ENCODE measurements around the gene MRC2. TPM values are rescaled to one million over a fixed set of nuclear protein-coding genes. Genes with fewer than 3 reads are reported as not detected.

Gene MRC2
- polyA plus RNA-seq, 3 donors, result 0.04 TPM; not detected in 2

GRCh38 chr17:62658136-62658920 is 30.9 kb downstream of the MRC2 start:
- Mint-ChIP-seq H3K36me3 (no peaks in the 10 kb centered on the region), H3K4me1 (peaks cover 17% of the 10 kb centered on the region), H3K4me3 (peak overlapping the region; percentile 17 to 35), H3K27me3 (ENCODE audit: low read depth in 3 of 3) (peaks cover 6 to 13% (median 8%) of the 10 kb centered on the region in 3 donors), H3K27ac (no peak overlapping the region), H3K9me3 (peaks cover 6 to 14% (median 9%) of the 10 kb centered on the region in 7 donors)
- H3K9ac ChIP-seq (ENCODE audit: insufficient read depth, low read length, poor library complexity, severe bottlenecking), result no peak overlapping the region
- H2AFZ ChIP-seq (ENCODE audit: insufficient read depth, low read depth, low read length, poor library complexity, severe bottlenecking), result no peak overlapping the region
- no peak overlapping the region for H3K4me2 ChIP-seq (replicated peaks; ENCODE audit: extremely low read depth, low read length, poor library complexity, severe bottlenecking)
- no peak overlapping the region for H3K27ac ChIP-seq (ENCODE audit: low read depth in 1 of 2, low read length in 2 of 2)
- 97% methylated on average over 7 of the region's 15 CpGs for WGBS (ENCODE audit: insufficient coverage)
- H3K4me1 ChIP-seq (ENCODE audit: control insufficient read depth in 1 of 2, insufficient read depth in 2 of 2, low read length in 2 of 2), result peaks cover 11 to 12% of the 10 kb centered on the region in 2 donors
- no peaks in the 10 kb centered on the region for H3K79me2 ChIP-seq (ENCODE audit: insufficient read depth, low read length)
- TF ChIP-seq CTCF (IDR thresholded peaks at IDR 0.05), result no peak
- intact Hi-C loops (cut with micrococcal nuclease), result no loop called here
- DNase-seq, result no peak
- H3K9me3 ChIP-seq (replicated peaks in 1 of 2; ENCODE audit: control insufficient read depth in 1 of 2, insufficient read depth in 1 of 2, low read length in 2 of 2), result no peaks in the 10 kb centered on the region
- no peak overlapping the region for H3K4me3 ChIP-seq (replicated peaks in 1 of 3; ENCODE audit: low read depth in 2 of 3, low read length in 3 of 3)
- no peaks in the 10 kb centered on the region for H4K20me1 ChIP-seq (ENCODE audit: insufficient read depth, low read length)
- H3K27me3 ChIP-seq (ENCODE audit: control insufficient read depth in 2 of 2, insufficient read depth in 2 of 2, low read length in 2 of 2), result peaks cover 0 to 8% of the 10 kb centered on the region in 2 donors
- H3K36me3 ChIP-seq (replicated peaks in 1 of 2; ENCODE audit: control insufficient read depth in 1 of 2, insufficient read depth in 2 of 2, low read length in 2 of 2), result no peaks in the 10 kb centered on the region

- DNase-seq, result no peak
- WGBS (ENCODE audit: insufficient coverage), result 85% methylated on average over 1 of the region's 2 CpGs
- H3K9me3 Mint-ChIP-seq, result peaks cover 6 to 14% (median 9%) of the 10 kb centered on the region in 7 donors
- Histone ChIP-seq H2AFZ (ENCODE audit: insufficient read depth, low read depth, low read length, poor library complexity, severe bottlenecking) (no peak overlapping the region), H3K9ac (ENCODE audit: insufficient read depth, low read length, poor library complexity, severe bottlenecking) (no peak overlapping the region), H3K36me3 (replicated peaks in 1 of 2; ENCODE audit: control insufficient read depth in 1 of 2, insufficient read depth in 2 of 2, low read length in 2 of 2) (no peaks in the 10 kb centered on the region), H3K79me2 (ENCODE audit: insufficient read depth, low read length) (no peaks in the 10 kb centered on the region), H4K20me1 (ENCODE audit: insufficient read depth, low read length) (no peaks in the 10 kb centered on the region), H3K4me2 (replicated peaks; ENCODE audit: extremely low read depth, low read length, poor library complexity, severe bottlenecking) (no peak overlapping the region), H3K27ac (ENCODE audit: low read depth in 1 of 2, low read length in 2 of 2) (no peak overlapping the region), H3K9me3 (replicated peaks in 1 of 2; ENCODE audit: control insufficient read depth in 1 of 2, insufficient read depth in 1 of 2, low read length in 2 of 2) (no peaks in the 10 kb centered on the region), H3K27me3 (ENCODE audit: control insufficient read depth in 2 of 2, insufficient read depth in 2 of 2, low read length in 2 of 2) (no peaks in the 10 kb centered on the region), H3K4me1 (ENCODE audit: control insufficient read depth in 1 of 2, insufficient read depth in 2 of 2, low read length in 2 of 2) (no peaks in the 10 kb centered on the region), H3K4me3 (replicated peaks in 1 of 3; ENCODE audit: low read depth in 2 of 3, low read length in 3 of 3) (no peak overlapping the region)
- intact Hi-C loops (cut with micrococcal nuclease), result no loop called here
- TF ChIP-seq CTCF (IDR thresholded peaks at IDR 0.05), result no peak
- peaks cover 8% of the 10 kb centered on the region for H3K4me1 Mint-ChIP-seq
- no peak overlapping the region for H3K4me3 Mint-ChIP-seq
- H3K27ac Mint-ChIP-seq, result no peak overlapping the region
- no peaks in the 10 kb centered on the region for H3K36me3 Mint-ChIP-seq
- H3K27me3 Mint-ChIP-seq (ENCODE audit: low read depth in 3 of 3), result peaks cover 2 to 3% (median 2%) of the 10 kb centered on the region in 3 donors
These were observed 33.2 kb downstream of the MRC2 start for GRCh38 chr17:62660629-62661118.
